Ishikawa (cell line): Measurements from ENCODE around the gene TGFBI.

Experiments
- CEBPB ChIP-seq: IDR thresholded peaks from 2 replicates; pipeline ENCODE4 v1.6.1; 2012
- CREB1 ChIP-seq: IDR thresholded peaks from 2 replicates; pipeline ENCODE4 v1.6.1; 2012; ENCODE audit warnings: low read depth
- EP300 ChIP-seq: IDR thresholded peaks from 2 replicates; pipeline ENCODE4 v1.6.1; 2012; ENCODE audit warnings: borderline replicate concordance
- FOXM1 ChIP-seq: IDR thresholded peaks from 2 replicates; pipeline ENCODE4 v1.6.1; 2012; ENCODE audit warnings: low read depth, borderline replicate concordance
- NFIC ChIP-seq: IDR thresholded peaks from 2 replicates; pipeline ENCODE4 v1.6.1; 2012
- RAD21 ChIP-seq: IDR thresholded peaks from 2 replicates; pipeline ENCODE4 v1.6.1; 2012; ENCODE audit warnings: low read depth
- TAF1 ChIP-seq: IDR thresholded peaks from 2 replicates; pipeline ENCODE4 v1.6.1; 2012; ENCODE audit warnings: low read depth, mild to moderate bottlenecking
- TCF12 ChIP-seq: IDR thresholded peaks from 2 replicates; pipeline ENCODE4 v1.6.1; 2012; ENCODE audit warnings: low read depth
- YY1 ChIP-seq: IDR thresholded peaks from 2 replicates; pipeline ENCODE4 v1.6.1; 2012; ENCODE audit warnings: low read depth
- ZBTB7A ChIP-seq: IDR thresholded peaks from 2 replicates; pipeline ENCODE4 v1.6.1; 2012; ENCODE audit warnings: low read depth
- TF ChIP-seq, protein P1 (sequence below): IDR thresholded peaks from 2 replicates; pipeline ENCODE4 v1.6.1; 2012
- TF ChIP-seq, protein P2 (sequence below): IDR thresholded peaks from 2 replicates; pipeline ENCODE4 v1.6.1; 2012; ENCODE audit warnings: low read depth, mild to moderate bottlenecking
- TF ChIP-seq, protein P3 (sequence below): IDR thresholded peaks from 2 replicates; pipeline ENCODE4 v1.6.1; 2012

DNA sequence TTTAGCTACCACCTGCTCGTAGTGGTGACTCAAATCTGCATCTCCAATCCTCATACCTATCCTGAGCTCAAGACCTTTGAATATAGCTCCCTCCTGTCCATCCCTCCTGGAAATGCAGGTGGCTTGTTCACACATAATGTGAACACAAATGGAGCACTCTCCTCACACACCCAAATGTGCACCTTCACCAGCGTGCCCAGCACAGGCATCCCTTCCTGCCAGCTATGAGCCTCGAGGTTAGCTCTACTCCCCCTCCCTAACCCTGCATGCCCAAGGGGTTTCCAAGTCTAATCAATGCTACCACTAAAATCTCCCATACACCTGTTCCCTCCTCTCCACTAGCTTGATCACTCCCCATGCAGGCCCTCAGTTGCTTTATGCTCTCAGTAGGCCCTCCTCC lies 2.2 kb upstream of the TGFBI start:
- TF ChIP-seq CEBPB (no peak), EP300 (no peak), NFIC (no peak), CREB1 (no peak), RAD21 (no peak), TCF12 (no peak), ZBTB7A (no peak), TAF1 (no peak), YY1 (no peak), FOXM1 (no peak)
- TF ChIP-seq, protein P1, sequence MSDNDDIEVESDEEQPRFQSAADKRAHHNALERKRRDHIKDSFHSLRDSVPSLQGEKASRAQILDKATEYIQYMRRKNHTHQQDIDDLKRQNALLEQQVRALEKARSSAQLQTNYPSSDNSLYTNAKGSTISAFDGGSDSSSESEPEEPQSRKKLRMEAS: no peak
- TF ChIP-seq, protein P2, sequence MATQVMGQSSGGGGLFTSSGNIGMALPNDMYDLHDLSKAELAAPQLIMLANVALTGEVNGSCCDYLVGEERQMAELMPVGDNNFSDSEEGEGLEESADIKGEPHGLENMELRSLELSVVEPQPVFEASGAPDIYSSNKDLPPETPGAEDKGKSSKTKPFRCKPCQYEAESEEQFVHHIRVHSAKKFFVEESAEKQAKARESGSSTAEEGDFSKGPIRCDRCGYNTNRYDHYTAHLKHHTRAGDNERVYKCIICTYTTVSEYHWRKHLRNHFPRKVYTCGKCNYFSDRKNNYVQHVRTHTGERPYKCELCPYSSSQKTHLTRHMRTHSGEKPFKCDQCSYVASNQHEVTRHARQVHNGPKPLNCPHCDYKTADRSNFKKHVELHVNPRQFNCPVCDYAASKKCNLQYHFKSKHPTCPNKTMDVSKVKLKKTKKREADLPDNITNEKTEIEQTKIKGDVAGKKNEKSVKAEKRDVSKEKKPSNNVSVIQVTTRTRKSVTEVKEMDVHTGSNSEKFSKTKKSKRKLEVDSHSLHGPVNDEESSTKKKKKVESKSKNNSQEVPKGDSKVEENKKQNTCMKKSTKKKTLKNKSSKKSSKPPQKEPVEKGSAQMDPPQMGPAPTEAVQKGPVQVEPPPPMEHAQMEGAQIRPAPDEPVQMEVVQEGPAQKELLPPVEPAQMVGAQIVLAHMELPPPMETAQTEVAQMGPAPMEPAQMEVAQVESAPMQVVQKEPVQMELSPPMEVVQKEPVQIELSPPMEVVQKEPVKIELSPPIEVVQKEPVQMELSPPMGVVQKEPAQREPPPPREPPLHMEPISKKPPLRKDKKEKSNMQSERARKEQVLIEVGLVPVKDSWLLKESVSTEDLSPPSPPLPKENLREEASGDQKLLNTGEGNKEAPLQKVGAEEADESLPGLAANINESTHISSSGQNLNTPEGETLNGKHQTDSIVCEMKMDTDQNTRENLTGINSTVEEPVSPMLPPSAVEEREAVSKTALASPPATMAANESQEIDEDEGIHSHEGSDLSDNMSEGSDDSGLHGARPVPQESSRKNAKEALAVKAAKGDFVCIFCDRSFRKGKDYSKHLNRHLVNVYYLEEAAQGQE: no peak
- TF ChIP-seq, protein P3, sequence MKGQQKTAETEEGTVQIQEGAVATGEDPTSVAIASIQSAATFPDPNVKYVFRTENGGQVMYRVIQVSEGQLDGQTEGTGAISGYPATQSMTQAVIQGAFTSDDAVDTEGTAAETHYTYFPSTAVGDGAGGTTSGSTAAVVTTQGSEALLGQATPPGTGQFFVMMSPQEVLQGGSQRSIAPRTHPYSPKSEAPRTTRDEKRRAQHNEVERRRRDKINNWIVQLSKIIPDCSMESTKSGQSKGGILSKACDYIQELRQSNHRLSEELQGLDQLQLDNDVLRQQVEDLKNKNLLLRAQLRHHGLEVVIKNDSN: no peak
